Activated CD4-positive, alpha-beta T cell treated with anti-CD3 and anti-CD28 coated beads for 24 hours (primary cell): Measurements from ENCODE around the gene RAB27A.
"Not testable (repeated sequence)": the region's sequence is repeated elsewhere in the genome, so short reads cannot be mapped to it uniquely, and the experiment has no call there.

Source experiments
- DNase-seq, 2 donors: peaks; one replicate each; pipeline ENCODE4 v3.0.0-alpha.2; 2020; ENCODE audit warnings: low read depth in 2 of 2

Gene RAB27A

DNA sequence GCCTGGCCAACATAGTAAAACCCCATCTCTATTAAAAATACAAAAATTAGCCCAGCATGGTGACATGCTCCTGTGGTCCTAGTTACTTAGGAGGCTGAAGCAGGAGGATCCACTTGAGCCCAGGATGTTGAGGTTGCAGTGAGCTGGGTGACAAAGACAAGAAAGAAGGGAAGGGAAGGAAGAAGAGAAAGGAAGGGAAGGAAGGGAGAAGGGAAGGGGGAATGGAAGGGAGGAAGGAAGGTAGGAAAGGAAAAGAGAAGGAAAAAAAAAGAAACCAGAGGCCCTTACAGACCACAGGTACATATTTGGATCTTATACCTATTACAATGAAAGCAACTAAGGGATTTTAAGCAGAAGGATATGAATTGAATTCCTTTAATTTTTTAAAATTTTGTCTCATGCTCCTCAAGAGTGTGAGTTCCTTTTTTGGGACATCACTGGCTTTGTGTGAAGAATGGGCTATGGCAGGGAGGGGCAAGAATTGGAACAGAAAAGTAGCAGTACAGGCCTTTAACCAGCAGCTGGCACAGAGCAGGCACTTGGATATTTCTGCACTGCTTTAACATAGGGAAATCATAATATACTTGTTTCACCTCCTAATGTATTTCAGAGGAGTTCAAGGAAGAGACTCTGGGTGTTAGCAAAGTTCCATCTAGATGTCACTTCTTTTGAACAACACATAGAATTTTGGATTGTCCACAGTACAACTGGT lies 7.9 kb downstream of the RAB27A start:
- no peak for DNase-seq

DNA sequence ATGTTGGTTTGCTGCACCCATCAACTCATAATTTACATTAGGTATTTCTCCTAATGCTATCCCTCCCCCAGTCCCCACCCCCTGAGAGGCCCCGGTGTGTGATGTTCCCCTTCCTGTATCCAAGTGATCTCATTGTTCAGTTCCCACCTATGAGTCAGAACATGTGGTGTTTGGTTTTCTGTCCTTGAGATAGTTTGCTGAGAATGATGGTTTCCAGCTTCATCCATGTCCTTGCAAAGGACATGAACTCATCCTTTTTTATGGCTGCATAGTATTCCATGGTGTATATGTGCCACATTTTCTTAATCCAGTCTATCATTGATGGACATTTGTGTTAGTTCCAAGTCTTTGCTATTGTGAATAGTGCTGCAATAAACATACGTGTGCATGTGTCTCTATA lies 9.0 kb downstream of the RAB27A start:
- DNase-seq: not testable (repeated sequence)

DNA sequence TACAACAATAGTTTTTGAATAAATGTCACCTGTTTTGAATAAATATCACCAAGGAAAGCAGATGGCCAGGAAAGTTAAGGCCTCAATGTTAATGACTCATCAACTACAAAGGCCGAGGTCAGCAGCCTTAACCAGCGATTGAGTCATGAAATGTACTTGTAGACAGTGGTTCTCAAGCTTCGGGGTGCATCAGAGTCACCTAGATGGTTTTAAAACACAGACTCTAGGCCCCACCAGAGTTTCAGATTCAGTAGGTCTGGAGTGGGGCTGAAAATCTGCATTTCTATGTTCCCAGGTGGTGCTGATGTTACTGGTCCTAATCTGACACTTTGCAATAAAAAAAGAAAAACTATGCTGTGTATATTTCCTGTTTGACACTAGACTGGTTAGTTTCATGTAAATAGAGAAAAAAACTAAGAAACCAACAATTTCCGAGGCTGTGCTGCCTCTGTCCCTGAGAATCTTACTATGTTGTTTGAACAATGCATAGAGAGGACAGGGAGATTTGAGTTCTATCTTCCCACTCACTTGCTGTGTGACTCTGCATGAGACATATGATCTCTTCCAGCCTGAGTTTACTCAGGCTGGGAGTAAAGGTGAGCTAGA lies 9.8 kb downstream of the RAB27A start:
- peak in 1 of 2 donors; percentile 36 for DNase-seq

DNA sequence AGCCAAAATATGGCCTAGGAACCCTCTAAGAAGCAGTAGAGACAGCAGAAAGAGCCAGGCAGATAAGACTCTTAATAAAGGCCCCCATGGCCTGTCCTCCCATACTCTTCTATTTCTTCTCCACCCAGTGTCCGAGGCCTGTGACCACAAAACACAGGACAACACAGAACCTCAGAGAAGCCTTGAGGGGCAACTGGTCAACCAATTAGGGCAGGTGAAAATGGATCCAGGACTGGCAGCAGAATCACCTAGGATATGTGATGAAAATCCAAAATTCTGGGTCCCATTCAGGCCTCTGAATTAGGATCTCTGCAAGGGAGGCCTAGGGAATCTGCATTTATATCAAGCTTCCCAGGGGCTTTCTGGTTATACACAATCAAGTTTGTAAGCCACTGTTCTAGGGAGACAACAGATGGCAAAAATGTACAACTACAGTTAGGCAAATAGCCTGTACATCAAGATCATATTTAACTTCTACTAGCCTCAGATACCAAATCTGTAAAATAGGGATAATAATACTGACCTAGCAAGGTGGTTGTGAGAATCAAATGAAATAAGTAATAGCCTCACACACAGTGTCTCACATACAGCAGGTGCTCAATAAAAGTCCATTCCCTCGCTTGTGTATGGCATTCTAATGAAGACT lies 10.4 kb downstream of the RAB27A start:
- DNase-seq: no peak

DNA sequence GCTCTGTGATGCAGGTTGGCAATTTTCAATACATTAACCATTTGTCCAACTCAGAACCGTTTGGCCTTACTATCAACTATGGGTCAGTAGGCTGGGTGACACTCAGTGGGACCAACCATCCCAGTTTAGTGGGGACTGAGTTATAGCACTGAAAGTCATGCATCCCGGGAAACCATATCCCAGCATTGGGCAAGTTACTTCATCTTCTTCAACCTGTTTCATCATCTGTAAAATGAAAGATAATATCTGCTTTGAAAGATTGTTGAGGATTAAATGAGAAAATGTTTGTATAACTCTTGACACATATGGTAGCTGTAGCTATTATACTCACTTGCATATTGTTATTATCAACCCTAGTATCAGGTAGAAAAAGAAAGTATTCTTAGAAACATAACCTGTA lies 11.9 kb downstream of the RAB27A start:
- DNase-seq: no peak

DNA sequence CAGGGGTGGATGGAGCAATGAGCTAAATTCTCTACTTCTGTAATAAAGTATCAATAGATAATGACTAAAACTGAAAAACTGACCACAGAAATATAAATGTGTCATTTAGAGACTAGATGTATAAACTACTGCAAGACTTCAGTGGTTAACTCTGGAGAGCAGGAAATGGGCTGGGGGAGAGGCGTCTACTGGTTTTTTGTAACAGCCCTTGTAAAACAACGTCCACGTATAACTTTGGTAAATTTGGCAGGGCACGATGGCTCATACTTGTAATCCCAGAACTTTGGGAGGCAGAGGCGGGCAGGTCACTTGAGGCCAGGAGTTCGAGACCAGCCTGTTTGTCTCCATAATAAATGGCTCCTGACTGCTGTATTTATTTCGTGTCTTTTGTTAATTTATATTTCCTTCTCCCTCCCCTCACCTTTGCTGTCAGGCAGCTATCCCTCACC lies 12.5 kb downstream of the RAB27A start:
- no peak for DNase-seq

DNA sequence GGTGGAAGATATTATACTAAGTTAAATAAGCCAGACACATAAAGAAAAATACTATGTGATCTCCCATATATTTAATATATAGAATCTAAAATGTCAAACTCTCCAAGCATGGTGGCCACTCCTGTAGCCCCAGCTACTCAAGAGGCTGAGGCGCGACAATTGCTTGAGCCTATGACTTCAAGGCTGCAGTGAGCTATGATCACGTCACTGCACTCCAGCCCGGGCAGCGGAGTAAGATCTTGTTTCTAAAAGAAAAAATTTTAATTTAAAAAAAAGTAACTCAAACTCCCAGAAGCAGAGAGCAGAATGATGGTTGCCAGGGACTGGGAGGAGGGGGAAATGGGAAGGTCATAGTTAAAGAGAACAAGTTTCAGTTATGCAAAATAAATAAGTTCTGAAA lies 13.3 kb downstream of the RAB27A start:
- DNase-seq: no peak

DNA sequence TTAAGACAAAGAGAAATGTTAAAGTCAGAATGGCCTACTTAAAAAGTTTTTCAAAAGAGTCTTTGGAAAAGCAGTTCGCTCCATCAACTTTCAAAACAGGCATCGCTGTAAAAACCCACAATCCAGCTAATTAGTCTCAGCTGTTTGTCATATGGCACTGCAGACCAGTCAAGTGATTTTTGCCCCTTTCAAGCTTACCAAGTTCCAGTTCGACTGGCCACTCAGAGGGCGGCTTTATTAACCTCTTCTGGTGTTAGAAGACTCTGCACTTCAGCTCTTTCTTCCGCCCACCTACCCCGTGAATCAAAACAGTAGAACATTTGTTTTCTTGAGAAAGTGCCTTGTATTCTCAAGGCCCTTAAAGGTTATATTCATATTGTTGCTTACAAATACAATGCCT lies 19.3 kb downstream of the RAB27A start:
- DNase-seq: no peak

DNA sequence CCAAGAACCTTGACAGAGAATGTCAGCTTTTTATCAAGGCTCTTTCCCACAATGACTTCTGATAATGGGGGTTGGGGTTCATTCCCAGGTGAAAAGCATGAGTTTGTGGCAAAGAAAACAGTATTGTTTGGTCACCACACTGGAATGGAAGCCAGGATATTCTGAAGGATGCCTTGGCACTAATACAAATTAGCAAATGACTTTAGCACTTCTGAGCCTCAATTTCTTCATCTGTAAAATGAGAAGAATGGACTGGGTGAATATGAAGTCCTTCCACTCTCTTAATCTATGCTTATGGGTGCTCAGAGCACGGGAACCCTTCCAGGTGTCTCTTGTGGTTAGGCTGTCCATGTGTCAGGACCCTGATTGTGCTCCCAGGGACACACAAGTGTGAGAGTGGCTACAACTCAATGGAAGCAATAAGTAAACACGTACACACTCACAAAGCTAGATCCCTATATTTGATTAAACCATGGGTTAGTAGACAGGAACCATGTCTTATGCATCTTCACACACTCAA lies 21.4 kb downstream of the RAB27A start:
- no peak for DNase-seq

DNA sequence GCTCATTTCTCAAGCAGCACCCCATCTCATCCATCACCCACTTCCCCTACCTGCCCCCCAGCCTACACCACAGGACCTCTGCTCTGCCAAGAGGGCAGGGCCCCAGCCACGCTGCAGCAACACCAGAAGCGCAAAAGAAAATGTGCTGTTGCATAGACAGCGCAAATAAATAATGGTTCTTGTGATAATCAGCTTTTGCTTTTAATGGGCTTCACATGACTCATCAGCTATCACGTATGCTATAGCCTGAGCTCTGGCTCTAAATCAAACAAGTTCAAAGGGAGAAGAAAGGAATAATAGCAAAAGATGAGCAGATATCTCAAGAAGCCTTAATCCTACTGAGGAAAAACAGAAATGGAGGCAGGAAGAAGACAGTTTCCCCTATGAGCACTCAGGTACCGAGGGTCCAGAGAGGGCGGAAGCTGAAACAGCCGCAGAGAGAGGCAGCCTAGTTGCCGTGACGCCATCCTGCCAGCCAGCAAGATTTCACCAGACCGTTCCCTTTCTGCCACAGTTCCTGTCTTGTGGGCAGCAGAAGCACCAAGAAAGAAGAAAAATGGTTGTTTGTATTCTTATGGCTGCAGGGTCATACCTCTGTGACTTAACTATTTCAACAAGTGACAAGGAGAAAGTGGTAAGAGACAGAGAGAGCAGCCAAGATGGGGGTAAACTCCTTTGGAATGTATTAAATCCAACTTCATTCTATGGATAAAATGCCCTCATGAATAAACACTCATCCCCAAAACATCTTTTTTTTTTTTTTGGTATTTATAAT lies 22.0 kb downstream of the RAB27A start:
- DNase-seq: peak in 1 of 2 donors; percentile 29

DNA sequence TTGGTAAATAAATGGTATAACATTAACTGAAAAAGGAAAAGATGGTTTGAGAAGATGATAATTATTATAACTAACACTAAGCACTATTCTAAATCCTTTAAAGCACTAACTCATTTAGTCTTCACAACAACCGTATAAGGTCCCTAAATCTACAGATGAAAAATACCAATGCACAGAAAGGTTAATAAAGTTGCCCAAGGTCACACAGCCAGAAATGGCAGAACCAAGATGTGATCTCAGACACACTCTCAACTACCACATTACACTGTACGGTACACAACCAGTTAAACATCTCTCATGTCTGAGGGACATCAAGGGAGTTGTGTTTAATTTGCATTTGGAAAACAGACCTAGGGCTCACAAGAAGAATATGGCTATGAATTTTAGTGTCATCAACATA lies 23.1 kb downstream of the RAB27A start:
- no peak for DNase-seq

DNA sequence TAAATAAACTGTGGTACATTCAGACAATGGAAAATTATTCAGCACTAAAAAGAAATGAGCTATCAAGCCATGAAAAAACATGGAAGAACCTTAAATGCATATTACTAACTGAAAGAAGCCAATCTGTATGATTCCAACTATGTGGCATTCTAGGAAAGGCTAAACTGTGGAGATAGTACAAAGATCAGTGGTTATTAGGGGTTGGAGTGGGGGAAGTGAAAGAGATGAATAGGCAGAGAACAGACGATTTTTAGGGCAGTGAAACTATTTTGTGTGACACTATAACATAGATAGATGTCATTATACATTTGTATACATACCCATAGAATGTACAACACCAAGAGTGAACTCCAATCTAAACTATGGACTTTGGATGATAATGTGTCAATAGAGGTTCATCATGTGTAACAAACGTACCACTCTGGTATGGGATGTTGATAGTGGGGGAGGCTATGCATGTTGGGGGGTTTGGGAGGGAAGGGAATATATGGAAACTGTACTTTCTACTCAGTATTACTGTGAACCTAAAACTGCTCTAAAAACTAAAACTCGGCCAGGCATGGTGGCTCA lies 29.0 kb downstream of the RAB27A start:
- no peak for DNase-seq

DNA sequence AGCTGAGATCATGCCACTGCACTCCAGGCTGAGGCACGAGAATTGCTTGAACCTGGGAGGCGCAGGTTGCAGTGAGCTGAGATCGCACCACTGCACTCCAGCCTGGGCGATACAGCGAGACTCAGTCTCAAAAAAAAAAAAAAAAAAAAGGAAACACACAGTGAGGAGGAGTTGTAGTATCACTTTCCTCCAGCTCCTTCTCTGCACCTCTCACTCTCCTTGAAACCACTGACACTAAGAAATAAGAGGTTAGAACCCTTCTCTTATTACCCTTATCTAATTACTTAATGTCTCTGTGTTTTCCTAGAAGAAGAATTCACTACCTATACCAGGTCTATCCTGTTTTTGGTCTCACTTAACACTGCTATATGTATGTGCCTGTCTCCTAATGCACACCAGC lies 31.7 kb downstream of the RAB27A start:
- DNase-seq: no peak

DNA sequence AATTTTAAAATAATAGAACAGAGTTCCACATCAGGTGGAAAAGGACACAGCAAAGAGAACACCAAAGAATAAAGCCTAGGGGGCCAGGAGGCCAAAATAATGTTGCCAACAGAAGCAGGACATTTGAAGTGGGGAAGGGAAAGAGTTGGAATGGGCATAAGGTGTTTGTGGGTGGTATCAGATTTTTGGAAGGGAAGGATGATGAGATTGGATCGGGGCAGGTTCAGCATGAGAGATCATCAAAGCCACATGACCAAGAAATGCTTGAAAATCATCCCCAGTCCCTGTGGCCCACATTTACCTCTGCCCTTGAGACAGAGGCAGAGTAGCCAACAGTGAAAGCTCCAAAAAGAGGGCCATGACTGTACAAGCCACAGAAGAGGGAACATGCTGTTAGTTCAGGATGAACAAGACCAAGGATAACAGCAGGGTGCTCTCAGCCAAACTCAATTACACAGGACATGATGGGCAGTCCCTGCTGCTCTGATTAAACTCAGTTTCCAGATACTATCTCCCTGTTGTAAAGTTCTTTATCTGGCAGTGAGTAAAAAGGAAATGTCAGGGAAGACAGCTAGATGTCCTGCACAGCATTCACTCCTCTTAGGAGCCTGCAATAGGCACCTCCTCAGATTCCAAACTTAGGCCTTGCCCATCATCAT lies 32.5 kb downstream of the RAB27A start:
- no peak for DNase-seq

DNA sequence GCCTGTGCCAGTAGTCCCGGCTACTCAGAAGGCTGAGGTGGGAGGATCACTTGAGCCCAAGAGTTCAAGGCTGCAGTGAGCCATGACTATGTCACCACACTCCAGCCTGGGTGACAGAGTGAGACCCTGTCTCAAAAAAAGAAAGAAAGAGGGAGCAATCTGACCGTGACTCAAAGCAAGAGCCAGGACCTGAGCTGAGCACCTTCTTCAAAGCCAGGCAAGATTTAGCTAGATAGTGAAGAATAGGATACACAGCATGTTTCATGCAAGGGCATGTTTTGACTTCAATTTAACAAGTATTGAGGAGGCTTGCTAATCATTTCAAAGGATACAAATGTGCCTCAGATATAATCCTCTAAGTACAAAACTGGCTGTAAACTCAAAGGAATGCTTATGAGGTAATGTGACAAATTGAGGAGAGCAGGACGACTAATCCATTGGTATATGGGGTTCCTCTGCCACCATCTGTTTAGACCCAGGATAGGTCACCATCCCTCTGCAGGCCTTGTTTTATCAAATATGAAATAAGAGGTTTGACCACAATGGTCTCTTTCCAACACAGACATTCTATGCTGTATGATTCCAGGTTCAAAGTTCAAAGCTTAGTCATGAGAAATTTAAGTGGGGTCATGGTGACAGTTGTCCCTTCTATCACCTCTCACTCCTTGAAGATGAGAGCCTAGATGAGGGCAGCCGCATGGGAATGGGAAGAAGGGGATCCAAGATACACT lies 33.2 kb downstream of the RAB27A start:
- DNase-seq: no peak

DNA sequence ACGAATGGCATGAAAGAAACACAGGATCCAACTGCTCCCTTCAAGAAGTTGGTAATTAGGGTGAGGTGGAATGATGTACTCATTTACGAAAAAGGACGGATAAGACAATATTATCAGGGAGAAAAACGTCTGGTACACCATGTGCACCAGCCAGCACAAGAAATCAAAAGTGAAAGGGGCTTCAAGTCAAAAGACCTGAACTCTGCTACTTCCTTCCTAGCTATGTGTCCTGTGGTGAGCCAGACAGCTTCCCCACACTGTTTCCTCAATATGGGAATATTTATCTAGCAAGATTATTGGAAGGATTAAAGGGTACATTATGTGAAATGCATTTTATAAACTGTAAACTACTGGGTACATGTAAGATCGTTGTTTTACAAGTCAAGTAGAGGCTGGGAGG lies 33.9 kb downstream of the RAB27A start:
- DNase-seq: no peak

DNA sequence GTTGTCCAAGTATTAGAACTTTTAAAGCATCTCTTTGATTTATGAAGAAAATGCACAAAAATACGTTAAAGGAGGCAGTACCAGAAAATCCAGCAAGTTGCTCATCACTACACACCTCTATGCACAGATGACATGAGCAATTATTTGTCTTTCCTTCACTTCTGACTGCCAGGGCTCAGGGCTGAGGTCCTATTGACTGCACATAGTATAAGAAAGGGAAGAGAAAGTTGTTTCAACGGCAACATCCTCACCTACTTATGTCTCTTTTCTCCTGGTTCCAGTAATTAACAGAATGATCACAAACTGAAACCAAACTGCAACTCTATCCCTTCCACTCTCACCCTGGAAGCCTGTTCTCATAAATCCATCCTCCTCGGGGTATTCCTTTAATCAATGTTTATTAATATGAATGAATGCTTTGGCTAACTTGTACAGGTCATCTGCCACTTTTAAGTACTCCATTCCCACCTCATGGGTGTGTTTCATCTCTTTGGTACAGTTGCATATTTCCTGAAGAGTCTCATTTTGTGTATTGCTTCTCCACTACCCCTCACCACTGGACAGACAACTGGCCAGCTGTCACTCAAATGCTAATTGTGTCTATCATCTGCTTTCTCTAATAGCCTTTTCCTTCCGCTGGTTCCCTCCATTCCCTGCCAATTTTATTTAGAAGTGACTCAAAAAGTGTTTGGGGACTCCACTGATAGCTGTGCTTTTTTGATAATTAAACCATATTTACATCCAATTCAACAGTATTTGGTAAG lies 34.5 kb downstream of the RAB27A start:
- no peak for DNase-seq

DNA sequence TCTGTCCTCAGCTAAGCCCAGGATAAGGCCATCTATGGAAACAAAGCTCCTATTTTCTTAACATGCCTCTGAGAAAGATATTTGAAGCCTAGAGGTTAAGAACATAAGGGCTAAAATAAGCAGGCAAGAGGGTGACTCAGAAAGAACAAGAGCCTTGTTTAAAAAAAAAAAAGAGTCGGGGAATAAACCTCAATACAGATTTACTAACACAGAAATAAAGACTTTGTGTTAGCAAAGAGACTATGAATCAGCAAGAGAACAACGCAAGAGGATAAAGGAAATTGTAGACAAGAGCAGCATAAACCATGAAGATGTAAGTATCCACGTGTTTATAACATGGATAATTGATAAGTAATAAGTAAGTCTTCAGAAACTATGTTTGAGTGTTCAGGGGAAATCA lies 36.0 kb downstream of the RAB27A start:
- no peak for DNase-seq

DNA sequence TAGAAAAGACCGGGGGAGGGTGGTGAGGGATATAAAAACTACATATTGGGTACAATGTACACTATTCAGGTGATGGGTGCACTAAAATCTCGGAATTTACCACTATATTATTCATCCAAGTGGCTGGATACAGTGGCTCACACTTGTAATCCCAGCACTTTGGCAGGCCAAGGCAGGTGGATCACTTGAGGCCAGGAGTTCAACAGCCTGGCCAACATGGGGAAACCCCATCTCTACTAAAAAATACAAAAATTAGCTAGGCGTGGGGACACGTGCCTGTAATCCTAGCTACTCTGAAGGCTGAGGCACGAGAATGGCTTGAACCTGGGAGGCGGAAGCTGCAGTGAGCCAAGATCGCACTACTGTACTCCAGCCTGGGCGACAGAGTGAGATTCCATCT lies 37.4 kb downstream of the RAB27A start:
- not testable (repeated sequence) for DNase-seq

DNA sequence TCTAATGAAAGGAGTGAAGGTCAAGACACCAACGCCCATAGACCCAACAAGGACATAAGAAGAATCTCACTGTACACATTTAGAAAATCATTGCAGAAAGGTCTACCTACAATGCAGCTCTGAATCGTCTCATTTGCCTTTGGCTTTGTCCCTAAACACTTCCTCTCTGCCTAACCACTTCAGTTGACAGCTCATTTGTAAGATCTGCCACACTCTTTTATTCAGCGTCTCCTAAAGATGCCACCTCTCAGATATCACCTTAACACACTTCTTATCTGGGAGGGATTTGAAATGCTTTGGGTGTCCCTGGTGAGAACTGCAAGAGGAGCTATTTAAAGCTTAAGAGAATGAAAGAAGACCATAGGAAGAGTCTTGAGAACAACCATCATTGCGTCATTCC lies 38.7 kb downstream of the RAB27A start:
- no peak for DNase-seq
